Thyroid gland (tissue), 4 donors: ENCODE measurements around the gene TASOR2. TPM values are rescaled to one million over a fixed set of nuclear protein-coding genes. Genes with fewer than 3 reads are reported as not detected.
A peak's percentile ranks its signal among the peaks of the same experiment; 100 is the strongest.

Experiments
- DNase-seq, 2 donors: peaks; one replicate each; pipeline ENCODE4 v3.0.0-alpha.2; 2019
- H3K27ac ChIP-seq, 3 donors: fragments of 200-600 bp; sonication (generic); 1 replicate in 2 of 3; 2 replicates in 1 of 3; pipeline ENCODE4 v1.5.1; 2016 to 2019; ENCODE audit warnings: mild to moderate bottlenecking in 1 of 3, moderate library complexity in 1 of 3
- H3K27me3 ChIP-seq: fragments of 200-600 bp; sonication (generic); one replicate; pipeline ENCODE4 v1.5.1; 2019
- H3K36me3 ChIP-seq, 2 donors: fragments of 200-600 bp; sonication (generic); one replicate each; pipeline ENCODE4 v1.5.1; 2016 to 2019
- H3K4me1 ChIP-seq, 2 donors: fragments of 200-600 bp; sonication (generic); one replicate each; pipeline ENCODE4 v1.5.1; 2017 to 2019
- H3K4me3 ChIP-seq, 3 donors: fragments of 200-600 bp; sonication (generic); replicated peaks in 1 of 3; 1 replicate in 2 of 3; 2 replicates in 1 of 3; pipeline ENCODE4 v1.5.1; 2016; ENCODE audit warnings: mild to moderate bottlenecking in 1 of 3
- H3K9me3 ChIP-seq: fragments of 200-600 bp; sonication (generic); one replicate; pipeline ENCODE4 v1.5.1; 2017
- POLR2A ChIP-seq, 2 donors: fragments of 450-650 bp; IDR thresholded peaks; one replicate each; pipeline ENCODE4 v1.6.1; 2017; ENCODE audit warnings: antibody characterized with exemption in 2 of 2, mild to moderate bottlenecking in 2 of 2, moderate library complexity in 1 of 2
- WGBS, 2 donors: methylation state at CpG; one replicate each; pipeline ENCODE4 v1.1.5; 2017; 5-methylcytosine and 5-hydroxymethylcytosine counted together
- intact Hi-C: fragments of 100-400 bp; cut with DNase I; formaldehyde crosslinking; loops from one replicate; pipeline ENCODE4 v1.15.1; 2023
- total RNA-seq, 4 donors: library from RNA; depleted of rRNA; stranded (reverse); fragments of >200 nt; gene quantifications; one replicate each; pipeline ENCODE4 v1.2.3, GENCODE V29; 2016
- TF ChIP-seq, protein P1 (sequence below), 6 experiments: fragments of 200-600 bp in 3 of 6; fragments of 450-650 bp in 3 of 6; sonication (generic) in 3 of 6; IDR thresholded peaks; one replicate each; pipeline ENCODE4 v1.5.1; 2016 to 2019; ENCODE audit warnings: antibody characterized with exemption in 6 of 6, mild to moderate bottlenecking in 2 of 6, inconsistent platforms in 1 of 6, moderate library complexity in 1 of 6

TASOR2 gene
- total RNA-seq, 4 donors from 2014 or later = 73.2 to 132 (median 96.3) TPM

DNA sequence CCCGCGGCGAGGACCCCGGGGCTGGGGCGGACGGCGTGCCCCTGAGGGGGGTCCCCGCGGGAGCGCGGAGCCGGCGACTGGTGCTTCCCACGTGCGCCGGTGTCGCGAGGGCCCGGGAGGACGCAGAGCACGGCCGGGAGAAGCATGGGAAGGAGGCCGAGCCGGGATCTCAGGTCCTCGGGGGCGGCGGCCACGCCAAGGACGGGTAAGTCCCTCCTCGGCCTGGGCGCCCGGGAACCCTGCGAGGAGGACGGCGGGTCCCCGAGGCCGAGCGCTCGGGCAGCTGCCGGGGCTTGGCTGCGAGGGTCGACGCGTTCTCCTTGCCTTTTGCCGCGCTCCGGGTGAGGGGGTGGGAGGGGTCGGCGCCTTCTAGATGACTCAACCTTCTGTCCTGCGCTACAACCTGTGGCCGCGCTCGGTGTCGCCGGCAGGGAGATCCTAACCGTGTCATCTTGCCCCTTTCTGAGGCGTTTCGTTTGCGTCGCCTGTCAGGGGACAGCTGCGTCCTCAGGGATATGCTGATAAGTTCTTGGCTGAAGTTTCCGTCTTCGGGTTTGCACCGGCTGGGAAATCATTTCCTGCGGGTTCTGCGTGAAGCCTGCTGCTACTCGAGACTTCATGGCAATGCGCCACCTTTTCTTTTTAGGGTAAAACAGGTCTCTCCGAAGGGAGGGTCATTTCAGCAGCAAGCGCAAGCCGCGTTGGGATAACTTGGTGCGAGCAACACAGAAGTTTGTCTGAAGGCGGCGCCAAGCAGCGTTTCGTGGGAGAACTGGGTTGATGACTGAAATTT is 529 bp downstream of the TASOR2 start:
- intact Hi-C loops = loop anchor here (5.0 to 10.0 kb wide), 2 partner anchors 130 to 187 kb away; partner anchors contain the start of gene GDI2
- peak; percentile 74 to 80 for DNase-seq
- 0% methylated on average over 27 to 56 of the region's 77 CpGs for WGBS, 2 donors

DNA sequence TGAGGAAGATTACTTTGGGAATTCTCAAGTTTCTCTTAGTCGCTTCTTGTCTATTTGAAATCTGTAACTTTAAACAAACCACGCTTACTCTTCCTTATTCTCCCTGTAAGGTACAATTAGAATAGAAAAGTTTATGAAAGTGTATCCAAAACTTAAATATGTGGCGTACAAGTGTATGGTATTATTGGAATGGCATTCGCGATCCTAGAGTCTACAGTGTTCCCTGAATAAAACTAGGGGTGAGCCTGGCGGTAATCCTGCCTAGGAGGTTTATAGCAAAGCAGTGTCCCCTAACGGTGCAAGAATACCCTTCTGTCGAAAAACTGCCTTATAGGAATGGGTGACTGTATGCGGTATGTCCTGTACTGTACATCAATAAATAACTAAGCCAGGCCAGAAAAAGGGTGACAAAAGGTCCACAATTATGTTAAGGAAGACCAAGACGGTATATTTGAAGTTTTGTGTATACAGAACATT is 1.2 kb downstream of the TASOR2 start:
- WGBS, 2 donors = 9 to 11% methylated on average over 10 of the region's 10 CpGs
- intact Hi-C loops = loop anchor here (5.0 to 10.0 kb wide), 2 partner anchors 129 to 186 kb away; partner anchors contain the start of gene GDI2
- H3K9me3 ChIP-seq = no peaks in the 10 kb centered on the region
- peaks cover 4 to 14% of the 10 kb centered on the region in 2 donors for H3K4me1 ChIP-seq
- no peaks in the 10 kb centered on the region for H3K36me3 ChIP-seq
- peak overlapping the region in 2 of 3 donors; percentile 96 to 98 for H3K4me3 ChIP-seq
- H3K27ac ChIP-seq = peak overlapping the region in 2 of 3 donors; percentile 71 to 86
- DNase-seq = no peak
- no peaks in the 10 kb centered on the region for H3K27me3 ChIP-seq
- TF ChIP-seq POLR2A (IDR thresholded peaks at IDR 0.05) = no peak
- TF ChIP-seq, protein P1, sequence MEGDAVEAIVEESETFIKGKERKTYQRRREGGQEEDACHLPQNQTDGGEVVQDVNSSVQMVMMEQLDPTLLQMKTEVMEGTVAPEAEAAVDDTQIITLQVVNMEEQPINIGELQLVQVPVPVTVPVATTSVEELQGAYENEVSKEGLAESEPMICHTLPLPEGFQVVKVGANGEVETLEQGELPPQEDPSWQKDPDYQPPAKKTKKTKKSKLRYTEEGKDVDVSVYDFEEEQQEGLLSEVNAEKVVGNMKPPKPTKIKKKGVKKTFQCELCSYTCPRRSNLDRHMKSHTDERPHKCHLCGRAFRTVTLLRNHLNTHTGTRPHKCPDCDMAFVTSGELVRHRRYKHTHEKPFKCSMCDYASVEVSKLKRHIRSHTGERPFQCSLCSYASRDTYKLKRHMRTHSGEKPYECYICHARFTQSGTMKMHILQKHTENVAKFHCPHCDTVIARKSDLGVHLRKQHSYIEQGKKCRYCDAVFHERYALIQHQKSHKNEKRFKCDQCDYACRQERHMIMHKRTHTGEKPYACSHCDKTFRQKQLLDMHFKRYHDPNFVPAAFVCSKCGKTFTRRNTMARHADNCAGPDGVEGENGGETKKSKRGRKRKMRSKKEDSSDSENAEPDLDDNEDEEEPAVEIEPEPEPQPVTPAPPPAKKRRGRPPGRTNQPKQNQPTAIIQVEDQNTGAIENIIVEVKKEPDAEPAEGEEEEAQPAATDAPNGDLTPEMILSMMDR (IDR thresholded peaks at IDR 0.05) = no peak

More for the DNA sequence above, 529 bp downstream of the TASOR2 start:
- H3K36me3 ChIP-seq = no peaks in the 10 kb centered on the region
- H3K4me1 ChIP-seq = peaks cover 4 to 14% of the 10 kb centered on the region in 2 donors
- TF ChIP-seq, protein P1 (IDR thresholded peaks at IDR 0.05) = peak; percentile 12 to 61 (median 42)
- TF ChIP-seq POLR2A (IDR thresholded peaks at IDR 0.05) = peak in 1 of 2 donors; percentile 21
- H3K27me3 ChIP-seq = no peaks in the 10 kb centered on the region
- peak overlapping the region; percentile 76 to 98 (median 96) for H3K4me3 ChIP-seq
- H3K27ac ChIP-seq = peak overlapping the region; percentile 50 to 86 (median 71)
- H3K9me3 ChIP-seq = no peaks in the 10 kb centered on the region

DNA sequence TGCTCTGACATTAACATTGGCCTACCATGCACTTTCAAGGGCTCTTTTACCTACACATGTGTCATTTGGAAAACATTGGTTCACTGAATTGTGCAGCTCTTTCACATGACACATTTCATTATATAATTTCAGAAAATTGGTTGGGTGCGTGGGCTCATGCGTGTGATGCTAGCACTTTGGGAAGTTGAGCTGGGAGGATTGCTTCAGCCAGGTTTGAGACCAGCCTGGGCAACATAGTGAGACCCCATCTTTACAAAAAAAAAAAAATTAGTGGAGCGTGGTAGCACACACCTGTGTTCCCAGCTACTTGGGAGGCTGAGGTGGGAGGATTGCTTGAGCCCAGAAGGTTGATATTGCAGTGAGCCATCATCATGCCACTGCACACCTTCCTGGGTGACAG is 3.9 kb downstream of the TASOR2 start:
- H3K4me1 ChIP-seq = peaks cover 16 to 27% of the 10 kb centered on the region in 2 donors
- no peaks in the 10 kb centered on the region for H3K36me3 ChIP-seq
- intact Hi-C loops = loop anchor here (5.0 to 10.0 kb wide), 2 partner anchors 126 to 184 kb away; partner anchors contain the start of gene GDI2
- TF ChIP-seq, protein P1 (IDR thresholded peaks at IDR 0.05) = no peak
- TF ChIP-seq POLR2A (IDR thresholded peaks at IDR 0.05) = no peak
- H3K9me3 ChIP-seq = no peaks in the 10 kb centered on the region
- no peak overlapping the region for H3K27ac ChIP-seq
- WGBS, 2 donors = 93 to 97% methylated on average over 3 of the region's 3 CpGs
- no peak overlapping the region for H3K4me3 ChIP-seq
- H3K27me3 ChIP-seq = no peaks in the 10 kb centered on the region
- no peak for DNase-seq

DNA sequence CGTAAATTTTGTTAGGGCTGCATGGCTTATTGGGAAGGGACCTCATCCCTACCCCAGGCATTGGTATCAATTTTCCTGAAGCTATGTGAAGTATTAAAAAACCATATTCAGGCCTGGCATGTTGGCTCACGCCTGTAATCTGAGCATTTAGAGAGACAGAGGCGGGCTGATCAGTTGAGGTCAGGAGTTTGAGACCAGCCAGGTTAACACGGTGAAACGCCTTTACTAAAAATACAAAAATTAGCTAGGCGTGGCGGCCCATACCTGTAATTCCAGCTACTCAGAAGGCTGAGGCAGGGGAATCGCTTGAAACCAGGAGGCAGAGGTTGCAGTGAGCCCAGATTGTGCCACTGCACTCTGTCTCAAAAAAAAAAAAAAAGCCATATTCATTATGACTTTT is 7.1 kb downstream of the TASOR2 start:
- intact Hi-C loops = no loop called here
- peak in 1 of 2 donors; percentile 28 for TF ChIP-seq POLR2A (IDR thresholded peaks at IDR 0.05)
- TF ChIP-seq, protein P1 (IDR thresholded peaks at IDR 0.05) = no peak
- peak overlapping the region; percentile 77 to 79 (median 77) for H3K27ac ChIP-seq
- WGBS, 2 donors = 31 to 60% methylated on average over 8 of the region's 8 CpGs
- peak; percentile 64 to 72 for DNase-seq
- H3K36me3 ChIP-seq = no peaks in the 10 kb centered on the region
- peaks cover 23 to 24% of the 10 kb centered on the region in 2 donors for H3K4me1 ChIP-seq
- H3K4me3 ChIP-seq = peak overlapping the region in 1 of 3 donors; percentile 64
- no peaks in the 10 kb centered on the region for H3K27me3 ChIP-seq
- no peaks in the 10 kb centered on the region for H3K9me3 ChIP-seq
